Prostate gland (tissue), 2 donors: Measurements from ENCODE around the gene TMF1. TPM values are rescaled to one million over a fixed set of nuclear protein-coding genes. Genes with fewer than 3 reads are reported as not detected.

Source experiments
- DNase-seq: peaks from one replicate; pipeline ENCODE4 v3.0.0-alpha.2; 2019; ENCODE audit warnings: low spot score
- H3K27ac ChIP-seq, 2 donors: fragments of 200-600 bp; sonication (generic); 2 replicates each; pipeline ENCODE4 v1.5.1; 2017 to 2019
- H3K27me3 ChIP-seq: fragments of 200-600 bp; sonication (generic); replicated peaks from 2 replicates; pipeline ENCODE4 v1.5.1; 2019; ENCODE audit not compliant: insufficient read depth
- H3K36me3 ChIP-seq, 2 donors: fragments of 200-600 bp; sonication (generic); 1 replicate in 1 of 2; 2 replicates in 1 of 2; pipeline versions ENCODE4 v1.5.1 to v1.8.1; 2017 to 2019
- H3K4me1 ChIP-seq: fragments of 200-600 bp; sonication (generic); replicated peaks from 2 replicates; pipeline ENCODE4 v1.5.1; 2019
- H3K4me3 ChIP-seq, 2 donors: fragments of 200-600 bp; sonication (generic); 2 replicates each; pipeline ENCODE4 v1.5.1; 2017 to 2019
- H3K9me3 ChIP-seq: fragments of 200-600 bp; sonication (generic); 2 replicates; pipeline ENCODE4 v1.5.1; 2017
- CTCF ChIP-seq, 4 experiments: fragments of 200-600 bp in 2 of 4; fragments of 450-650 bp in 2 of 4; sonication (generic) in 2 of 4; IDR thresholded peaks; 1 replicate in 3 of 4; 2 replicates in 1 of 4; pipeline ENCODE4 v1.5.1; 2016 to 2019; ENCODE audit warnings: antibody characterized with exemption in 4 of 4, mild to moderate bottlenecking in 2 of 4, moderate library complexity in 2 of 4
- POLR2A ChIP-seq: fragments of 450-650 bp; IDR thresholded peaks from one replicate; pipeline ENCODE4 v1.6.1; 2016; ENCODE audit warnings: antibody characterized with exemption, mild to moderate bottlenecking
- POLR2AphosphoS5 ChIP-seq: sonication (generic); formaldehyde crosslinking; IDR thresholded peaks from one replicate; pipeline ENCODE4 v1.6.1; 2017; ENCODE audit warnings: antibody characterized with exemption
- WGBS: methylation state at CpG from one replicate; pipeline ENCODE4 v1.1.5; 2018; 5-methylcytosine and 5-hydroxymethylcytosine counted together
- intact Hi-C: fragments of 100-400 bp; cut with DNase I; formaldehyde crosslinking; loops from one replicate; pipeline ENCODE4 v1.14.2; 2022
- total RNA-seq, 2 donors: library from RNA; depleted of rRNA; stranded (reverse); fragments of >200 nt; gene quantifications; one replicate each; pipeline ENCODE4 v1.1.0, GENCODE V29; 2016

TMF1 gene
- total RNA-seq, 2 donors from 2014 or later: 24.9 to 29.1 TPM

DNA sequence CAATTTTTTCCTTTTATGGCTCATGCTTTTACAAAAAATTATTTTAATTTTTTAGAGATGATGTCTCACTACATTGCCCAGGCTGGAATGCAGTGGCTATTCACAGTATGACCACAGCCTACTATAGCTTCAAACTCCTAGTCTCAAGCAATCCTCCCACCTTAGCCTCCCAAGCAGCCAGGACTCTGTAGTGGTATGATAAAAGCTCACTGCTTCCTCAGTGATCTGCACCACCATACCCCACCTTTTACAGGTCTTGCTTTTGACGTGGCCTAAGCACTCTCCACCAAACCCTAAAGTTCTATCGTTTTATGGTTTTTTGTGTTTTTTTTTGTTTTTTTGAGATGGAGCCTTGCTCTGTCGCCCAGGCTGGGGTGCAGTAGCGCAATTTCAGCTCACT is 14.0 kb upstream of the TMF1 start:
- Histone ChIP-seq H3K4me3 (no peak overlapping the region), H3K9me3 (no peaks in the 10 kb centered on the region), H3K27ac (no peak overlapping the region), H3K36me3 (no peaks in the 10 kb centered on the region), H3K4me1 (no peaks in the 10 kb centered on the region), H3K27me3 (no peaks in the 10 kb centered on the region)
- TF ChIP-seq POLR2AphosphoS5: no peak
- TF ChIP-seq POLR2A: no peak
- TF ChIP-seq CTCF (IDR thresholded peaks at IDR 0.05): no peak
- no peak for DNase-seq
- intact Hi-C loops: no loop called here
- WGBS: 87% methylated on average over 4 of the region's 4 CpGs

- Histone ChIP-seq H3K4me1 (no peaks in the 10 kb centered on the region), H3K36me3 (no peaks in the 10 kb centered on the region), H3K4me3 (no peak overlapping the region), H3K27me3 (no peaks in the 10 kb centered on the region), H3K27ac (no peak overlapping the region), H3K9me3 (no peaks in the 10 kb centered on the region)
- no peak for TF ChIP-seq CTCF (IDR thresholded peaks at IDR 0.05)
- no peak for TF ChIP-seq POLR2A
- no peak for TF ChIP-seq POLR2AphosphoS5
- no peak for DNase-seq
- 90% methylated on average over 6 of the region's 6 CpGs for WGBS
- intact Hi-C loops: no loop called here
Observed at GRCh38 chr3:69065318-69065964, 13.3 kb upstream of the TMF1 start.

- intact Hi-C loops: no loop called here
- Histone ChIP-seq H3K9me3 (no peaks in the 10 kb centered on the region), H3K4me3 (no peak overlapping the region), H3K27ac (no peak overlapping the region), H3K27me3 (no peaks in the 10 kb centered on the region), H3K36me3 (no peaks in the 10 kb centered on the region), H3K4me1 (no peaks in the 10 kb centered on the region)
- no peak for DNase-seq
- TF ChIP-seq POLR2AphosphoS5 (no peak), CTCF (IDR thresholded peaks at IDR 0.05) (no peak), POLR2A (no peak)
- WGBS: 78% methylated on average over 2 of the region's 2 CpGs
Observed at GRCh38 chr3:69063636-69064035, 11.5 kb upstream of the TMF1 start.

- no peak for DNase-seq
- Histone ChIP-seq H3K27me3 (no peaks in the 10 kb centered on the region), H3K4me3 (no peak overlapping the region), H3K9me3 (no peaks in the 10 kb centered on the region), H3K36me3 (no peaks in the 10 kb centered on the region), H3K4me1 (no peaks in the 10 kb centered on the region), H3K27ac (no peak overlapping the region)
- TF ChIP-seq POLR2A (no peak), CTCF (IDR thresholded peaks at IDR 0.05) (no peak), POLR2AphosphoS5 (no peak)
- intact Hi-C loops: no loop called here
Observed at GRCh38 chr3:69059688-69060087, 7.6 kb upstream of the TMF1 start.

DNA sequence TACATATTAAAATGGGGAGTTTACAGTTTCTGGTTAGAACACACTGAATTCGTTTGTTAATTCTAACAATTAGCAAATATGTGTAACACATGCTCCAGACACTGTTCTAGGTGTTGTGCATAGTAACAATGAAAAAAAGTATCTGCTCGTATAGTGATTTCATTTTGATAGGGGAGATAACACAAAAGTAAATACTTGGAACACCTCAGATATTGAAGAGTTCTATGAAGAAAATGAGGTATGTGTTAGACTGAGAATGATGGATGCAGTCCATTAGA is 6.8 kb upstream of the TMF1 start:
- intact Hi-C loops: no loop called here
- Histone ChIP-seq H3K4me1 (no peaks in the 10 kb centered on the region), H3K9me3 (no peaks in the 10 kb centered on the region), H3K27ac (no peak overlapping the region), H3K27me3 (no peaks in the 10 kb centered on the region), H3K36me3 (no peaks in the 10 kb centered on the region), H3K4me3 (no peak overlapping the region)
- WGBS: 75% methylated on average over 2 of the region's 2 CpGs
- DNase-seq: no peak
- no peak for TF ChIP-seq POLR2A
